Neural cell (in vitro differentiated cells): Measurements from ENCODE around the gene INAVA. TPM values are rescaled to one million over a fixed set of nuclear protein-coding genes. Genes with fewer than 3 reads are reported as not detected.

Experiments
- H2AFZ ChIP-seq: fragments of 200-600, 300-800 bp; sonication (generic), shearing (Covaris generic); 2 replicates; pipeline ENCODE4 v1.6.0; 2014; ENCODE audit warnings: low read depth, mild to moderate bottlenecking, antibody characterized with exemption, low read length, moderate library complexity
- H3F3A ChIP-seq: fragments of 200-600 bp; shearing (Covaris generic); 2 replicates; pipeline ENCODE4 v1.6.1; 2016; ENCODE audit warnings: mild to moderate bottlenecking, moderate library complexity, mixed read lengths, antibody characterized with exemption, low read length; ENCODE audit not compliant: insufficient read depth, poor library complexity, severe bottlenecking
- H3K27ac ChIP-seq: fragments of 200-600, 300-800 bp; sonication (generic), shearing (Covaris generic); 2 replicates; pipeline ENCODE4 v1.5.1; 2014; ENCODE audit warnings: mild to moderate bottlenecking, low read length, moderate library complexity
- H3K27me3 ChIP-seq: fragments of 300-800, 200-600 bp; sonication (generic), shearing (Covaris generic); 2 replicates; pipeline ENCODE4 v1.6.0; 2014; ENCODE audit warnings: mild to moderate bottlenecking, low read depth, low read length, moderate library complexity; ENCODE audit not compliant: insufficient read depth
- H3K36me3 ChIP-seq: fragments of 300-800, 200-600 bp; sonication (generic), shearing (Covaris generic); 2 replicates; pipeline ENCODE4 v1.5.1; 2014; ENCODE audit warnings: mild to moderate bottlenecking, antibody characterized with exemption, low read length, moderate library complexity; ENCODE audit not compliant: insufficient read depth
- H3K4me2 ChIP-seq: fragments of 300-800, 200-600 bp; sonication (generic), shearing (Covaris generic); 2 replicates; pipeline ENCODE4 v1.6.0; 2014; ENCODE audit warnings: mild to moderate bottlenecking, low read length
- H3K4me3 ChIP-seq: fragments of 300-800, 200-600 bp; sonication (generic), shearing (Covaris generic); 2 replicates; pipeline ENCODE4 v1.5.1; 2014; ENCODE audit warnings: mild to moderate bottlenecking, low read length, moderate library complexity
- H3K79me2 ChIP-seq: fragments of 200-600 bp; shearing (Covaris generic); replicated peaks from 2 replicates; pipeline ENCODE4 v1.6.0; 2014; ENCODE audit warnings: mild to moderate bottlenecking, low read length, moderate library complexity; ENCODE audit not compliant: insufficient read depth
- H3K9ac ChIP-seq: fragments of 300-800, 200-600 bp; sonication (generic), shearing (Covaris generic); 2 replicates; pipeline ENCODE4 v1.6.1; 2016; ENCODE audit warnings: mild to moderate bottlenecking, low read length, mixed read lengths
- H3K9me2 ChIP-seq: fragments of 200-600 bp; shearing (Covaris generic); 2 replicates; pipeline ENCODE4 v1.6.1; 2016; ENCODE audit warnings: mild to moderate bottlenecking, low read length, mixed read lengths; ENCODE audit not compliant: insufficient read depth
- H3K9me3 ChIP-seq: fragments of 200-600, 300-800 bp; sonication (generic), shearing (Covaris generic); 2 replicates; pipeline ENCODE4 v1.6.1; 2016; ENCODE audit warnings: mild to moderate bottlenecking, mixed run types, low read length, moderate library complexity, mixed read lengths
- H4K20me1 ChIP-seq: fragments of 200-600 bp; shearing (Covaris generic); 2 replicates; pipeline ENCODE4 v1.6.1; 2016; ENCODE audit warnings: mild to moderate bottlenecking, mixed run types; ENCODE audit not compliant: insufficient read depth
- EP300 ChIP-seq: fragments of 450-650 bp; conservative IDR thresholded peaks from 2 replicates; pipeline ENCODE4 v1.6.1; 2014; ENCODE audit warnings: antibody characterized with exemption, mild to moderate bottlenecking, moderate library complexity; ENCODE audit not compliant: poor library complexity, severe bottlenecking
- EZH2 ChIP-seq: fragments of 200-600, 300-800 bp; shearing (Covaris generic), sonication (generic); IDR thresholded peaks from 2 replicates; pipeline ENCODE4 v1.6.1; 2014; ENCODE audit warnings: antibody characterized with exemption, low read length, borderline replicate concordance, mild to moderate bottlenecking; ENCODE audit not compliant: insufficient read depth, poor library complexity, severe bottlenecking
- MXI1 ChIP-seq: fragments of 450-650 bp; conservative IDR thresholded peaks from 2 replicates; pipeline ENCODE4 v1.6.1; 2014; ENCODE audit warnings: antibody characterized with exemption, mild to moderate bottlenecking; ENCODE audit not compliant: poor library complexity, severe bottlenecking
- POLR2AphosphoS5 ChIP-seq: IDR thresholded peaks from 2 replicates; pipeline ENCODE4 v1.6.1; 2012
- RAD21 ChIP-seq: fragments of 450-650 bp; conservative IDR thresholded peaks from 2 replicates; pipeline ENCODE4 v1.6.1; 2014; ENCODE audit warnings: antibody characterized with exemption, mild to moderate bottlenecking, moderate library complexity
- SMC3 ChIP-seq: fragments of 450-650 bp; conservative IDR thresholded peaks from 2 replicates; pipeline ENCODE4 v1.6.1; 2014; ENCODE audit warnings: antibody characterized with exemption, mild to moderate bottlenecking, moderate library complexity; ENCODE audit not compliant: poor library complexity
- TAF1 ChIP-seq: IDR thresholded peaks from 2 replicates; pipeline ENCODE4 v1.6.1; 2012; ENCODE audit warnings: low read depth
- polyA plus RNA-seq: library from polyadenylated mRNA; depleted of rRNA; stranded (reverse); fragments of >200 nt; gene quantifications from 2 replicates; pipeline ENCODE4 v1.2.3, GENCODE V29; 2014
- TF ChIP-seq, protein P1 (sequence below): fragments of 450-650 bp; IDR thresholded peaks from 2 replicates; pipeline ENCODE4 v1.5.1; 2014; ENCODE audit warnings: antibody characterized with exemption, mild to moderate bottlenecking, moderate library complexity; ENCODE audit not compliant: poor library complexity, severe bottlenecking
- TF ChIP-seq, protein P2 (sequence below): IDR thresholded peaks from 2 replicates; pipeline ENCODE4 v1.6.1; 2012; ENCODE audit warnings: borderline replicate concordance

The INAVA gene
- polyA plus RNA-seq, 1 donor from 2014 or later = 1.3 TPM

DNA sequence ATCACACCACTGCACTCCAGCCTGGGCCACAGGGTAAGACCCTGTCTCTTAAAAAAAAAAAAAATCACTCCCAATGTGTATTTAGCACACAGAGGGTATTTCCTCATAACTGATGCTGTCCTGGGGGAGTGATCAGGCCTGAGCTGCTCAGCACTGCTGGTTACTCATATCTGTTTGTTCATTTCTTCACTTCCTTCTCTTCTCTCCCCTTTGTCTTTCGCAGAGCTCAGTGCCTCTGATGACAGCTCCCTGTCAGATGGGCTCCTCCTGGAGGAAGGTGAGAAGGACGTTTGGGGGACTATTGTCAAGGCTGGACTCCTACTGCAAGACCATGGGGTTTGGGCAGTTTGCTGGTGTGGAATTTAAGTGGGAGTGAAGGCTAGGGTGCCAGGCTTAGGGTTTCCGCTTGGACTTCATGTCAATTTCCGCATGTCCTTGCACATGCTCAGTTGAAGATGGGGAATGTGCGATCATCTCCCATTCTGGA, 13.0 kb downstream of the INAVA start:
- H3K9me3 ChIP-seq = no peaks in the 10 kb centered on the region
- no peak overlapping the region for H2AFZ ChIP-seq
- no peak overlapping the region for H3K9ac ChIP-seq
- no peak overlapping the region for H3K27ac ChIP-seq
- H3F3A ChIP-seq = no peaks in the 10 kb centered on the region
- no peak overlapping the region for H3K4me2 ChIP-seq
- H3K27me3 ChIP-seq = no peaks in the 10 kb centered on the region
- no peaks in the 10 kb centered on the region for H3K36me3 ChIP-seq
- H3K4me3 ChIP-seq = no peak overlapping the region
- no peaks in the 10 kb centered on the region for H4K20me1 ChIP-seq
- H3K79me2 ChIP-seq = no peaks in the 10 kb centered on the region
- TF ChIP-seq TAF1 = no peak
- TF ChIP-seq SMC3 = no peak
- TF ChIP-seq, protein P1, sequence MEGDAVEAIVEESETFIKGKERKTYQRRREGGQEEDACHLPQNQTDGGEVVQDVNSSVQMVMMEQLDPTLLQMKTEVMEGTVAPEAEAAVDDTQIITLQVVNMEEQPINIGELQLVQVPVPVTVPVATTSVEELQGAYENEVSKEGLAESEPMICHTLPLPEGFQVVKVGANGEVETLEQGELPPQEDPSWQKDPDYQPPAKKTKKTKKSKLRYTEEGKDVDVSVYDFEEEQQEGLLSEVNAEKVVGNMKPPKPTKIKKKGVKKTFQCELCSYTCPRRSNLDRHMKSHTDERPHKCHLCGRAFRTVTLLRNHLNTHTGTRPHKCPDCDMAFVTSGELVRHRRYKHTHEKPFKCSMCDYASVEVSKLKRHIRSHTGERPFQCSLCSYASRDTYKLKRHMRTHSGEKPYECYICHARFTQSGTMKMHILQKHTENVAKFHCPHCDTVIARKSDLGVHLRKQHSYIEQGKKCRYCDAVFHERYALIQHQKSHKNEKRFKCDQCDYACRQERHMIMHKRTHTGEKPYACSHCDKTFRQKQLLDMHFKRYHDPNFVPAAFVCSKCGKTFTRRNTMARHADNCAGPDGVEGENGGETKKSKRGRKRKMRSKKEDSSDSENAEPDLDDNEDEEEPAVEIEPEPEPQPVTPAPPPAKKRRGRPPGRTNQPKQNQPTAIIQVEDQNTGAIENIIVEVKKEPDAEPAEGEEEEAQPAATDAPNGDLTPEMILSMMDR = no peak
- no peak for TF ChIP-seq EP300
- no peak for TF ChIP-seq MXI1
- TF ChIP-seq EZH2 = no peak
- no peak for TF ChIP-seq RAD21
- TF ChIP-seq, protein P2, sequence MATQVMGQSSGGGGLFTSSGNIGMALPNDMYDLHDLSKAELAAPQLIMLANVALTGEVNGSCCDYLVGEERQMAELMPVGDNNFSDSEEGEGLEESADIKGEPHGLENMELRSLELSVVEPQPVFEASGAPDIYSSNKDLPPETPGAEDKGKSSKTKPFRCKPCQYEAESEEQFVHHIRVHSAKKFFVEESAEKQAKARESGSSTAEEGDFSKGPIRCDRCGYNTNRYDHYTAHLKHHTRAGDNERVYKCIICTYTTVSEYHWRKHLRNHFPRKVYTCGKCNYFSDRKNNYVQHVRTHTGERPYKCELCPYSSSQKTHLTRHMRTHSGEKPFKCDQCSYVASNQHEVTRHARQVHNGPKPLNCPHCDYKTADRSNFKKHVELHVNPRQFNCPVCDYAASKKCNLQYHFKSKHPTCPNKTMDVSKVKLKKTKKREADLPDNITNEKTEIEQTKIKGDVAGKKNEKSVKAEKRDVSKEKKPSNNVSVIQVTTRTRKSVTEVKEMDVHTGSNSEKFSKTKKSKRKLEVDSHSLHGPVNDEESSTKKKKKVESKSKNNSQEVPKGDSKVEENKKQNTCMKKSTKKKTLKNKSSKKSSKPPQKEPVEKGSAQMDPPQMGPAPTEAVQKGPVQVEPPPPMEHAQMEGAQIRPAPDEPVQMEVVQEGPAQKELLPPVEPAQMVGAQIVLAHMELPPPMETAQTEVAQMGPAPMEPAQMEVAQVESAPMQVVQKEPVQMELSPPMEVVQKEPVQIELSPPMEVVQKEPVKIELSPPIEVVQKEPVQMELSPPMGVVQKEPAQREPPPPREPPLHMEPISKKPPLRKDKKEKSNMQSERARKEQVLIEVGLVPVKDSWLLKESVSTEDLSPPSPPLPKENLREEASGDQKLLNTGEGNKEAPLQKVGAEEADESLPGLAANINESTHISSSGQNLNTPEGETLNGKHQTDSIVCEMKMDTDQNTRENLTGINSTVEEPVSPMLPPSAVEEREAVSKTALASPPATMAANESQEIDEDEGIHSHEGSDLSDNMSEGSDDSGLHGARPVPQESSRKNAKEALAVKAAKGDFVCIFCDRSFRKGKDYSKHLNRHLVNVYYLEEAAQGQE = no peak
- no peak for TF ChIP-seq POLR2AphosphoS5
- H3K9me2 ChIP-seq = no peaks in the 10 kb centered on the region

DNA sequence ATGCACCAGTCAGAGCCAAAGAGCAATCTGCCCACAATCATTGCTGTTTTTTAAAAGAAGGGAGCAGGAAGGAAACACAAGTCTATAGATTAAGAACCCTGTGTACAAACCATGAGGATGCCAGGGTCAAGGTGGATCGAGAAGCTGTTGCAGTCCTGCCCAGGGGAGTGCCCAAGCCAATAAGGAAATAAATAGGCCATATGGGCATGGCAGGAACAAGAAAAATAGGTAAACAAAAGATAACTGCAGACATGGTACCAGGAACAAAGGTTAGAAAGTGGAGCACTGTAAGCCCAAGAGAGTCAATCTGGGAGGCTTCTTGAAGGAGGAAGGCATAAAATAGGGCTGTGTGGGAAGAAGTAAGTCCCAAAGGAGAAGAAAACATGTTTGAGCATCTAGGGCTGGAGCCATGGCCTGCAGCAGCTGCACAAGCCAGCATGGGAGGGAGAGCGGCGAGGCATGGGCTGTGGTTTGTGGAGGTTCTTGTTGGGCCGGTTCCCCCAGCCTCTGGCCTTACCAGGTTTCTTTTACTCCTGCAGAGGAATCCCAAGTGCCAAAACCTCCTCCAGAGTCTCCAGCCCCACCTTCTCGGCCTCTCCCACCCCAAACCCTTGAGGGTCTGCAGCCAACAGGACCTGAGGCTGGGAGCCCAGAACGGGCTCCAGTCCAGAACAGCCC, 13.6 kb downstream of the INAVA start:
- no peak overlapping the region for H3K9ac ChIP-seq

More for the DNA sequence above, 13.6 kb downstream of the INAVA start:
- Histone ChIP-seq H3K4me3 (no peak overlapping the region), H3K9me2 (no peaks in the 10 kb centered on the region), H3K9me3 (no peaks in the 10 kb centered on the region), H3K27me3 (no peaks in the 10 kb centered on the region), H3K36me3 (no peaks in the 10 kb centered on the region), H3K4me2 (no peak overlapping the region), H3F3A (no peaks in the 10 kb centered on the region), H3K27ac (no peak overlapping the region), H4K20me1 (no peaks in the 10 kb centered on the region), H3K79me2 (no peaks in the 10 kb centered on the region), H2AFZ (no peak overlapping the region)
- no peak for TF ChIP-seq POLR2AphosphoS5
- no peak for TF ChIP-seq EZH2
- no peak for TF ChIP-seq RAD21
- TF ChIP-seq, protein P1 = no peak
- no peak for TF ChIP-seq EP300
- TF ChIP-seq MXI1 = no peak
- TF ChIP-seq SMC3 = no peak
